GDM1 (cell line): ENCODE results near the gene ROCK2.
"Not testable (repeated sequence)": the region's sequence is repeated elsewhere in the genome, so short reads cannot be mapped to it uniquely, and the experiment has no call there.

Experiments used
- DNase-seq: peaks from one replicate; lab custom pipeline; 2025; lab: John Stamatoyannopoulos, UW

Gene ROCK2

GRCh38 chr2:11179196-11179595 lies 165.2 kb downstream of the ROCK2 start:
- DNase-seq, result no peak

- DNase-seq, result no peak
Observed at GRCh38 chr2:11177871-11178690, 166.4 kb downstream of the ROCK2 start.

GRCh38 chr2:11175293-11175795 lies 169.1 kb downstream of the ROCK2 start:
- peak; percentile 17 for DNase-seq

GRCh38 chr2:11174222-11174621 lies 170.2 kb downstream of the ROCK2 start:
- DNase-seq, result no peak

GRCh38 chr2:11169333-11169732 lies 175.1 kb downstream of the ROCK2 start:
- no peak for DNase-seq

GRCh38 chr2:11168488-11168887 lies 175.9 kb downstream of the ROCK2 start:
- DNase-seq, result no peak

GRCh38 chr2:11166476-11166875 lies 178.0 kb downstream of the ROCK2 start:
- DNase-seq, result no peak

- DNase-seq, result not testable (repeated sequence)
Observed at GRCh38 chr2:11165046-11165445, 179.4 kb downstream of the ROCK2 start.

- DNase-seq, result no peak
Observed at GRCh38 chr2:11163439-11164317, 180.8 kb downstream of the ROCK2 start.

GRCh38 chr2:11161747-11162146 lies 182.7 kb downstream of the ROCK2 start:
- DNase-seq, result no peak

GRCh38 chr2:11160731-11161455 lies 183.5 kb downstream of the ROCK2 start:
- DNase-seq, result no peak

- no peak for DNase-seq
Observed at GRCh38 chr2:11160256-11160655, 184.2 kb downstream of the ROCK2 start.

GRCh38 chr2:11159574-11160170 lies 184.8 kb downstream of the ROCK2 start:
- no peak for DNase-seq

- DNase-seq, result no peak
Observed at GRCh38 chr2:11158916-11159573, 185.4 kb downstream of the ROCK2 start.

- DNase-seq, result no peak
Observed at GRCh38 chr2:11157731-11158130, 186.7 kb downstream of the ROCK2 start.

GRCh38 chr2:11157296-11157695 lies 187.1 kb downstream of the ROCK2 start:
- DNase-seq, result no peak

- no peak for DNase-seq
Observed at GRCh38 chr2:11156396-11157075, 187.9 kb downstream of the ROCK2 start.

- DNase-seq, result peak; percentile 92
Observed at GRCh38 chr2:11155381-11156035, 188.9 kb downstream of the ROCK2 start, which contains the start of gene SLC66A3. Gene SLC66A3 (plus strand): TSS chr2:11155467. CDS start chr2:11155547, 80 bp downstream.

- DNase-seq, result peak; percentile 92
Observed at GRCh38 chr2:11154923-11155380, 189.5 kb downstream of the ROCK2 start.
